ENCODE measurements around the gene PTPRT. TPM values are rescaled to one million over a fixed set of nuclear protein-coding genes. Genes with fewer than 3 reads are reported as not detected.

Gene PTPRT
- total RNA-seq, 1 donor: 0.72 TPM

DNA sequence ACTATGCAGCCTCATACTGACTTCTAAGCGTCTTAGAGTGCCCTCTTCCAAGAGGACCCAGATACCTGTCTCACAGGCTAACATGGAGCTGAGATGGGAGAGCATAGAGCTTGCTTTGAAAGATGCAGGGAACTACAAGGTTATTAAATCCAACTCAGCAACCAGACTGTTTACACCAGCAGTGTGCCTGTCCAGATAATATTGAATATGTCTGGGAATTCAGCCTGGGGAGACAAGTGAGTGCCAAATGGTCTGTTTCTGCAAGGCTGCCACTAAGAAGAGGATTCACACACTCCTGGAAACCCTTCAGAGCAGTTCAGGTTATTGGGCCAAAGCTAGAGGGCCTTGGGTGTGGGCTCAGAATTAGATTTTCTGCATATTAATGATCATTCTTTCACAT lies 547.8 kb downstream of the PTPRT start:
- no peak for DNase-seq (ENCODE audit: low read depth)

DNA sequence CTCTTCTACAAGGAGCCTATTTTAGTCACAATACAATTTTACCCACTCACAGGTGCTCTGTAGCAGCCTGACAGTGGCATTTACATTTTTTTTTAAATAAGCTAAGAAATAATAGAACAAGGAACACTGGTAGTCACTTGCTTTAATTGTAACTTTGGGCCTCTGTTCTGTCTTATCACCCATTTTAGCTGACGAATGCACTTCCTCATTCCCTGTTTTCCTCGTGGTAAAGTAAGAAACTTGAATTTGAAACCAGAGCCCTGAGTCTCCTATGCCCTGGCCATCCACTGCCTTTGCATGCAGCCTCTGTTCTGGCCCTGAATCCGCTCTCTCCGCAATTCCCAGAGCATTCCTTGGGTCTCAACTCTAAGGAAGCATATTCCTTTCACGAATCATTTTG lies 550.6 kb downstream of the PTPRT start:
- no peak overlapping the region for H3K4me3 ChIP-seq (ENCODE audit: low read depth, low read length)
- TF ChIP-seq, protein P1, sequence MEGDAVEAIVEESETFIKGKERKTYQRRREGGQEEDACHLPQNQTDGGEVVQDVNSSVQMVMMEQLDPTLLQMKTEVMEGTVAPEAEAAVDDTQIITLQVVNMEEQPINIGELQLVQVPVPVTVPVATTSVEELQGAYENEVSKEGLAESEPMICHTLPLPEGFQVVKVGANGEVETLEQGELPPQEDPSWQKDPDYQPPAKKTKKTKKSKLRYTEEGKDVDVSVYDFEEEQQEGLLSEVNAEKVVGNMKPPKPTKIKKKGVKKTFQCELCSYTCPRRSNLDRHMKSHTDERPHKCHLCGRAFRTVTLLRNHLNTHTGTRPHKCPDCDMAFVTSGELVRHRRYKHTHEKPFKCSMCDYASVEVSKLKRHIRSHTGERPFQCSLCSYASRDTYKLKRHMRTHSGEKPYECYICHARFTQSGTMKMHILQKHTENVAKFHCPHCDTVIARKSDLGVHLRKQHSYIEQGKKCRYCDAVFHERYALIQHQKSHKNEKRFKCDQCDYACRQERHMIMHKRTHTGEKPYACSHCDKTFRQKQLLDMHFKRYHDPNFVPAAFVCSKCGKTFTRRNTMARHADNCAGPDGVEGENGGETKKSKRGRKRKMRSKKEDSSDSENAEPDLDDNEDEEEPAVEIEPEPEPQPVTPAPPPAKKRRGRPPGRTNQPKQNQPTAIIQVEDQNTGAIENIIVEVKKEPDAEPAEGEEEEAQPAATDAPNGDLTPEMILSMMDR (IDR thresholded peaks at IDR 0.05; ENCODE audit: insufficient read depth, low read length): no peak
- DNase-seq (ENCODE audit: low read depth): no peak

More for the DNA sequence above, 547.8 kb downstream of the PTPRT start:
- TF ChIP-seq, protein P1 (IDR thresholded peaks at IDR 0.05; ENCODE audit: insufficient read depth, low read length): no peak
- no peak overlapping the region for H3K4me3 ChIP-seq (ENCODE audit: low read depth, low read length)

DNA sequence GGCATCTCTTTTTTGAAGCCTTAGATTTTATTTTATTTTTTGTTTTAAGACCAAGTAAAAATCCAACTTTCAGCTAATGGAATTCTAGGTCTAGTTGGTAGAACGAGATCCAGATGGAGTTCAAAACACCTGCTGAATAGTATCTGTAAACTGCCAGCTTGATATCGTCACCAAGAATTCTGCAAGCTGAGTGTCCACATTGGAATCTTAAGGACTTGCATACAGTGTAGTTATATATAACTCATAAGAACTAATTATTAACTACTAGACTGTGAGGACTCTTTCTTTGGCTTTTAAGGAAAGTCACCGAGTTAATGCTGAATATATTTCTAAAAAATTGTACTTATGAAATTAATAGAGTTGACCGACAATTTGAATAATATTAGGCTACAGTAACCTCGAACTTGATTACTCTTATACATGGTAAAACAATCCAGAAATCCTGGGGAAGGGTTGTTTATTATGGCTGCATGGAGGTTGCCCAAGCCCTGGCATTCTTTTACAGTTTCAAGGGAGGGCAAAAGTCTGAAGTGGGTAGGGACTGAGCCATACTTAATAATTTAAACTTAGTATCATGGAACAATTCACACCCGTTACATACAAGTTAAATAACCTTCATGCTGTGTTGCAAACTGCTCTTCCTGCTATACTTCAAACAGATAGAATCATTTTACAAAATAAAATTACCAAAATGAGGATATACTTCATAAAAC lies 553.9 kb downstream of the PTPRT start:
- DNase-seq (ENCODE audit: low read depth): no peak
- H3K4me3 ChIP-seq (ENCODE audit: low read depth, low read length): no peak overlapping the region
- TF ChIP-seq, protein P1 (IDR thresholded peaks at IDR 0.05; ENCODE audit: insufficient read depth, low read length): no peak

DNA sequence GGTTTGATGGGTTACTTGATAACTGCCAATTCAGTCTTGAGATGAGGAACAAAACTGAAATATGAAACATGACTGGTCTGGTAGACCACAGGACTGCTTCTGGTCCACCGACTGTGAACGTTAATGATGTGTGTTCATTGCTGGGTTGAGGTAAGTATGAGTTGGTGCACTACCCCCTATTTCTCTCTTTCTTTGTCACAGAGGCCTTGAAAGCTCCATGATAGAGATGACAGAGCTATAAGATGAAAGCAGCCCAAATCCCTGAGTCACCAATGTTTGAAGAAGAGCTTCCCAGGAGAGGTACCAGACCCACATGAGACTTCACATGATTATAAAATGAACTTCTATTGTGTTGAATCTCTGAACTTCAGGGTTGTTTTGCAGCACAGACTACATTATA lies 555.5 kb downstream of the PTPRT start:
- H3K4me3 ChIP-seq (ENCODE audit: low read depth, low read length): no peak overlapping the region
- TF ChIP-seq, protein P1 (IDR thresholded peaks at IDR 0.05; ENCODE audit: insufficient read depth, low read length): no peak
- no peak for DNase-seq (ENCODE audit: low read depth)

DNA sequence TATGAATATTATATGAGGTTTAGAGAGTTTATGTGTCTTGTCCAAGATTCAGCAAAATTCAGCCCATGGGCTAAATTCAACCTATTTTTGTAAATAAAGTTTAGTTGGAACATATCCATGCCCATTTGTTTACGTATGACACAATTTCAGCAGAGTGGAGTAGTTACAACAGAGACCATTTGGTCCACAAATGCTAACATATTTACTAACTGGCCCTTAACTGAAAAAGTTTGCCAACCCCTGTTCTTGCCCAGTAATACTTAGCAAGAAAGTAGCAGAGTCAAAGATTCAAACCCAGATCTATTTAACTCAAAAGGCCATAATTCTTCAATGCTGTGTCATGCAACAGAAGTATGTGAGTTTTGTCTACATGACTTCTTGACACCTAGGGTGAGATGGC lies 561.0 kb downstream of the PTPRT start:
- H3K4me3 ChIP-seq (ENCODE audit: low read depth, low read length): no peak overlapping the region
- TF ChIP-seq, protein P1 (IDR thresholded peaks at IDR 0.05; ENCODE audit: insufficient read depth, low read length): no peak

DNA sequence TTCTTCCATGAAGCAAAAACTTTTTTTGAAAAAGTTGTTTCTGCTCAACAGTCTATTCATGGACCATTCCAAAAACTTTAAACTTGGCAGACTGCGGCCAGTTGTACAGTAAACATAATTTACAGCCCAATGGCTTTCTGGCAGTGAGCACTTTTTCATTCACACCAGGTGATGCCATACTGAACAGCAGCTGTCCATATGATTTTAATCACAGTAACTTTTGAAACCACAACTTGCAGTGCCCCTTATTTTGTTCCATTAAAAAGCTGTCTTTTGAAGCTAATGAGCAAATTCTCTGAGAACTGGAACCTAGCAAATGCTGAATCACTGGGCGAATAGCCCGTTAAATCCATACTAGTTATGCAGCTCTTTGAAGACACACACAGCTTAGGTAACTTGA lies 576.6 kb downstream of the PTPRT start:
- TF ChIP-seq, protein P1 (IDR thresholded peaks at IDR 0.05; ENCODE audit: insufficient read depth, low read length): no peak
- H3K4me3 ChIP-seq (ENCODE audit: low read depth, low read length): no peak overlapping the region
- DNase-seq (ENCODE audit: low read depth): no peak

More for the DNA sequence above, 561.0 kb downstream of the PTPRT start:
- no peak for DNase-seq (ENCODE audit: low read depth)
